ENCODE measurements around the gene PIEZO1.

PIEZO1 gene

DNA sequence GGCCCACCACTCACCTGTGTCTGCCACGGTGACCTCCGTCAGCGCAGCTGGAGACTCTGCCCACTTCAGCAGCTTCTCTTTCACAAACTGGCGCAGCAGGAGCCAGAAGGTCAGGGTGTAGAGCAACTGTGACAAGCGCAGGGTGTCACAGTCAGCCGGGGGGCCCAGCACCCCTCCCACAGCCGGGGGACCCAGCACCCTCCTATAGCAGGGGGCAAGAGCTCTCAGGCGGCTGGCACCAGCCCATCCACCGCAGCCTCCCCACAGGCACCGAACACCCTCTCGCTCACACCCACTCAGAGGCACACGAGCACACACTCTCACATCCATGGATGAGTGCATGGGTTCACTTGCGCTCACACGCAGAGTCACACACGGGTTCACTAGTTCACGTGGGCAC, 49.9 kb downstream of the PIEZO1 start:
- Mint-ChIP-seq H3K9me3 (no peaks in the 10 kb centered on the region), H3K27ac (no peak overlapping the region), H3K27me3 (no peaks in the 10 kb centered on the region), H3K4me3 (no peak overlapping the region), H3K36me3 (ENCODE audit: low read depth) (peaks cover 100% of the 10 kb centered on the region), H3K4me1 (ENCODE audit: low read depth) (peaks cover 5% of the 10 kb centered on the region)
- intact Hi-C loops (cut with micrococcal nuclease) = loop anchor here (5.0 kb wide), 1 partner anchor 432 kb away; no protein-coding TSS in a partner anchor

DNA sequence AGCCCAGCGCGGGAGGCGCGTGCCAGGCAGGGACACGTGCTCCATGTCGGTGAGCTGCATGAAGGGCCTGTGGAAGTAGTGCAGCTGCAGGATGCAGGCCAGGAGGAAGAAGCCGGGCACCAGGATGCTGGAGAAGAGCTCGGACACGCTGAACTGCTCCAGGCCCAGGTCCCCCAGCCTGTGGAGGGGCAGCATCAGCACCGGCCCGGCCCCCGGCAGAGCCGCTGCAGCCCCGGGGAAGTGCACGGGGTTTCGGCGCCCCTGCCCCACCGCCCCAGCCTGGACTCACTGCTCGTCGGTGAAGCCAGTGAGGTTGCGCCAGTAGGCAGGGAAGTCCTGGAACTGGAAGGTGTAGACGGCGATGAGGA, 50.7 kb downstream of the PIEZO1 start:
- Mint-ChIP-seq H3K27ac (no peak overlapping the region), H3K27me3 (no peaks in the 10 kb centered on the region), H3K4me3 (no peak overlapping the region)

GRCh38 chr16:88733630-88734360, 51.2 kb downstream of the PIEZO1 start:
- no peak overlapping the region for H3K27ac Mint-ChIP-seq
- no peaks in the 10 kb centered on the region for H3K27me3 Mint-ChIP-seq
- H3K36me3 Mint-ChIP-seq (ENCODE audit: low read depth) = peaks cover 94% of the 10 kb centered on the region
- intact Hi-C loops (cut with micrococcal nuclease) = no loop called here
- no peak overlapping the region for H3K4me3 Mint-ChIP-seq
- no peaks in the 10 kb centered on the region for H3K9me3 Mint-ChIP-seq
- H3K4me1 Mint-ChIP-seq (ENCODE audit: low read depth) = peaks cover 4% of the 10 kb centered on the region

More for the DNA sequence above, 50.7 kb downstream of the PIEZO1 start:
- intact Hi-C loops (cut with micrococcal nuclease) = no loop called here
- no peaks in the 10 kb centered on the region for H3K9me3 Mint-ChIP-seq
- peaks cover 5% of the 10 kb centered on the region for H3K4me1 Mint-ChIP-seq (ENCODE audit: low read depth)
- peaks cover 99% of the 10 kb centered on the region for H3K36me3 Mint-ChIP-seq (ENCODE audit: low read depth)

DNA sequence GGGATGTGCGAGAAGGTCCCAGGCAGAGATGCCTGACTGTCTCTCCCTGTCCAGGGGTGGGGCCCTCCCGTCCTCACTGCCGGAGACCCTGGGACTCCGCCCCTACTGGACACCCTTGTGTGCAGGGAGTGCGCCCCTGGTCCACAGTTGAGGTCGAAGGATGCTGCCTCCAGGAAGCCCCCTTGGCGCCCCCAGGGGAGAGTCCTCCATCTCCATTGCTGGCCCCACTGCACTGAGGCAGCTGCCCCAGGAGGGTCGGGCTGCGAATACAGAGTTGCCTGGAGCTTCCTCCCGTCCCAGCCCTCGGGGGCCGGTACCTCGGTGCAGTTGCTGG, 52.1 kb downstream of the PIEZO1 start:
- no peaks in the 10 kb centered on the region for H3K27me3 Mint-ChIP-seq
- H3K4me3 Mint-ChIP-seq = no peak overlapping the region
- intact Hi-C loops (cut with micrococcal nuclease) = no loop called here
- H3K4me1 Mint-ChIP-seq (ENCODE audit: low read depth) = no peaks in the 10 kb centered on the region
- no peak overlapping the region for H3K27ac Mint-ChIP-seq
- H3K36me3 Mint-ChIP-seq (ENCODE audit: low read depth) = peaks cover 88% of the 10 kb centered on the region
- H3K9me3 Mint-ChIP-seq = no peaks in the 10 kb centered on the region

DNA sequence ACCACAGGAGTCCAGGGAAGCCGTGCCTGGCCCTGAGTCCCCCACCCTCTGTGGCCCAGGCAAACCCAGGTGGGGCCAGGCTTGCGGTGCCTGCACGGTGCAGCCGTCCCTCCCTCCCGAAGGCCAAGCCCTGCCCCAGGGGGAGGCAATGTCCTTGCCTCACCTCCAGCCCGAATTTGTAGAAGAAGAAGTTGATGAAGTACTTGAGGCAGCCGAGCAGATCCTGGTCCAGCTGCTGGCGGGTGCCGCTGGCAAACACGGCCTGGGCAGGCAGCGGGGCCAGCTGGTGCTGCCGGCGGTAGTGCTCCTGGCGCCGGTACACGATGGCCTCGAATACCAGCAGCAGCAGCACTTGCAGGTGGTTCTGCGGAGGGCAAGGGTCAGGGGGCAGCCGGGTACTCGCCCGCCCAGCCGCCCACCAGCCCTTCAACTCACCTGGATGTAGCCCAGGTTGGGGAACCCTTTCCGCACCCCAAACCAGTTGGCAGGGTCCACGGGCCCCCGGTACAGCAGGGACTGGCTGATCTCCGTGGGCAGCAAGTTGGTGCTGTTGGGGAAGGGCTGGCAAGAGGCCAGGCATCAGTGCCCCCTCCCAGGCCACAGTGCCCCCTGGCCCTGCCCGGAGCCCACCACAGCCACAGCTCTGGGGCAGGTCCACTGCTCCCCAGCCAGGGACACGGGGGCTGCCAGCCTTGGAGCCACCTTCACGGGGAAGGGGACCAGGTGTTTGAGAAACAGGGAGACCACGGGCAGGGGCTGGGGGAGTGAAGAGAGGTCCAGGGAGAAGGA, 52.7 kb downstream of the PIEZO1 start:
- Mint-ChIP-seq H3K4me3 (no peak overlapping the region), H3K36me3 (ENCODE audit: low read depth) (peaks cover 88% of the 10 kb centered on the region), H3K4me1 (ENCODE audit: low read depth) (no peaks in the 10 kb centered on the region), H3K9me3 (no peaks in the 10 kb centered on the region), H3K27me3 (no peaks in the 10 kb centered on the region), H3K27ac (no peak overlapping the region)
- intact Hi-C loops (cut with micrococcal nuclease) = no loop called here

DNA sequence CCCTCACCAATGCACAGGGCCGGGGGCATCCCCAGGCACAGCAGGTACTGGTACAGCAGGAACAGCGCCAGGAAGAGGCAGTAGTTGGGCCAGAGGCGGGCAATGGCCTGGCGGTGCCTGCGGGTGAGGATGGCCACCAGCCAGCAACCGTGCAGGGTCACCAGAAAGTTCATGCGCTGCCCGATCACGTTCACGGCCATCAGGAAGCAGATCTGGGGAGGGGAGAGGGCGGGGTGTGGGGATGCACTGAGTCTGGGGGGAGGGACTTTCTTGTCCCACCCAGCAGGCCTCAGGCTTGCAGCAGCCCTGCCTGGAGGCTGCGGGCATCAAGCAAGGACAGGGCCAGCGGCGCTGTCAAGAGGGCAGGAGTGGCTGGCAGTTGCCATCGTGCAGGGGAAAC, 53.3 kb downstream of the PIEZO1 start:
- Mint-ChIP-seq H3K27me3 (no peaks in the 10 kb centered on the region), H3K4me1 (ENCODE audit: low read depth) (no peaks in the 10 kb centered on the region), H3K36me3 (ENCODE audit: low read depth) (peaks cover 88% of the 10 kb centered on the region), H3K27ac (no peak overlapping the region), H3K4me3 (no peak overlapping the region), H3K9me3 (no peaks in the 10 kb centered on the region)
- intact Hi-C loops (cut with micrococcal nuclease) = no loop called here

- H3K27ac Mint-ChIP-seq = no peak overlapping the region
- H3K4me3 Mint-ChIP-seq = no peak overlapping the region
These were observed 54.1 kb downstream of the PIEZO1 start for GRCh38 chr16:88730632-88731607.

GRCh38 chr16:88727871-88728270, 57.1 kb downstream of the PIEZO1 start:
- Mint-ChIP-seq H3K27me3 (no peaks in the 10 kb centered on the region), H3K4me1 (ENCODE audit: low read depth) (no peaks in the 10 kb centered on the region), H3K27ac (no peak overlapping the region), H3K36me3 (ENCODE audit: low read depth) (peaks cover 88% of the 10 kb centered on the region), H3K4me3 (no peak overlapping the region), H3K9me3 (no peaks in the 10 kb centered on the region)
- intact Hi-C loops (cut with micrococcal nuclease) = no loop called here

More at GRCh38 chr16:88730632-88731607, 54.1 kb downstream of the PIEZO1 start:
- Mint-ChIP-seq H3K9me3 (no peaks in the 10 kb centered on the region), H3K27me3 (no peaks in the 10 kb centered on the region), H3K36me3 (ENCODE audit: low read depth) (peaks cover 88% of the 10 kb centered on the region), H3K4me1 (ENCODE audit: low read depth) (no peaks in the 10 kb centered on the region)
- intact Hi-C loops (cut with micrococcal nuclease) = no loop called here

DNA sequence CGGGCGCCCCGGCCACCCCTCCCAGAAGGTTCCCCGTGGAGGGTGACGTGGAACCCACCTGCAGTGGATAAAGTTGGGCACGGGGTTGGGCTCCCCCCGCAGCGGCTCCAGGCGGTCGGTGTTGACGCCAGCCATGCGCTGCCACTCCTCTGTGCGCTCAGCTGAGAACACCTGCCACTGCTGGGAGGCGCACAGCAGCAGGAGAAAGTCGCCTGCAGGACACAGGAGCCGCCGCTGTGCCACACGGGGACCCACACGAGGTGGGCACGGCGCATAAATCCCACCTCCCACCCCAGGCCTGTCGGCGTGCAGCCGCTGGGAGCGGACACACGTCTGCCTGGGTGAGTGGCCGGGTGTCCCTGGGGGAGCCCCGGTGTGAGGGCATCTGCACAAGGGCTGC, 58.0 kb downstream of the PIEZO1 start:
- Mint-ChIP-seq H3K27me3 (no peaks in the 10 kb centered on the region), H3K9me3 (no peaks in the 10 kb centered on the region), H3K4me1 (ENCODE audit: low read depth) (no peaks in the 10 kb centered on the region), H3K4me3 (no peak overlapping the region), H3K27ac (no peak overlapping the region), H3K36me3 (ENCODE audit: low read depth) (peaks cover 88% of the 10 kb centered on the region)
- intact Hi-C loops (cut with micrococcal nuclease) = no loop called here

GRCh38 chr16:88726408-88726749, 58.6 kb downstream of the PIEZO1 start:
- Mint-ChIP-seq H3K9me3 (no peaks in the 10 kb centered on the region), H3K4me1 (ENCODE audit: low read depth) (no peaks in the 10 kb centered on the region), H3K27ac (no peak overlapping the region), H3K27me3 (no peaks in the 10 kb centered on the region), H3K36me3 (ENCODE audit: low read depth) (peaks cover 88% of the 10 kb centered on the region), H3K4me3 (no peak overlapping the region)
- intact Hi-C loops (cut with micrococcal nuclease) = no loop called here

DNA sequence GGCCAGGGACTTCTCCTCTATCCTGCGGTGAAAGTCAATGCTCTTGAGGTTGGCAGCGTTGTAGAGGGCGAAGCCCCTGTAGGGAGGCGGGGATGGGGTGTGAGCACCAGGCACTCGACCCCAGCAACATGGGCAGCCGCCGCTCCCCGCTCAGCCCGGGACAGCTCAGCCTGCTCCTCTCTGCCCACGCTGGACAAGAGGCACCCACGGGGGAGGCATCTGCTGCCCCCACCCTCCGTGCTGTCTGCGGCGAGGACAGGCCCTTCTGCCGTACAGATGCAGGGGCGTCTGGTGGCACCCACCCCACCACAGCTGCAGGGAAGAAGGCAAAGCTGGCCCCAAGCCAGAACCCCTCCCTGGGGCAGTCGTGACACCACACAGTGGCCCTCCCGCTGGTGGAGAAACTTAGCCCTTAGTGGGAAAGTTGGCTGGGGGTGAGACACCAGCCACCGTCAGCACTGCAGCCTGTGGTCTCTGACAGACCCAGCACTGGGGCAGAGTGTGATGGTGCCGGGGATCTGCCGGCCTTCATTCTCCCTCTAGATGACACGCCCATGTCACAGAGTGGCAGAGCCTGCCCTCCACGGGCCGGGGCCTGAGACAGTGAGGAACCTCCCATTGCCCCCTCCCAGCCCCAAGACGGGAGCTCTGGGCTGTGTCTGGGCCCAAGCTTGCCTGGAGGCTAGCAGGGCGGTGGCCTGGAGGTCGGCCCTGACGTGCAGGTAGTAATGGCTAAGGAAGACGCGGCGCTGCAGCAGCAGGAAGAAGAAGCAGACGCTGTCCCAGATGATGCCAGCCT, 59.2 kb downstream of the PIEZO1 start:
- intact Hi-C loops (cut with micrococcal nuclease) = no loop called here
- no peaks in the 10 kb centered on the region for H3K9me3 Mint-ChIP-seq
- H3K4me1 Mint-ChIP-seq (ENCODE audit: low read depth) = peaks cover under 1% of the 10 kb centered on the region
- no peak overlapping the region for H3K27ac Mint-ChIP-seq
- peaks cover 88% of the 10 kb centered on the region for H3K36me3 Mint-ChIP-seq (ENCODE audit: low read depth)
- H3K27me3 Mint-ChIP-seq = no peaks in the 10 kb centered on the region
- H3K4me3 Mint-ChIP-seq = no peak overlapping the region

- Mint-ChIP-seq H3K36me3 (ENCODE audit: low read depth) (peaks cover 88% of the 10 kb centered on the region), H3K27me3 (no peaks in the 10 kb centered on the region), H3K4me1 (ENCODE audit: low read depth) (peaks cover 8% of the 10 kb centered on the region), H3K27ac (no peak overlapping the region), H3K4me3 (no peak overlapping the region), H3K9me3 (no peaks in the 10 kb centered on the region)
- intact Hi-C loops (cut with micrococcal nuclease) = no loop called here
These were observed 60.0 kb downstream of the PIEZO1 start for GRCh38 chr16:88724855-88725555.

- intact Hi-C loops (cut with micrococcal nuclease) = no loop called here
These were observed 61.1 kb downstream of the PIEZO1 start for GRCh38 chr16:88723911-88724310.

More at GRCh38 chr16:88723911-88724310, 61.1 kb downstream of the PIEZO1 start:
- H3K9me3 Mint-ChIP-seq = no peaks in the 10 kb centered on the region
- H3K27me3 Mint-ChIP-seq = no peaks in the 10 kb centered on the region
- no peak overlapping the region for H3K27ac Mint-ChIP-seq
- no peak overlapping the region for H3K4me3 Mint-ChIP-seq
- peaks cover 93% of the 10 kb centered on the region for H3K36me3 Mint-ChIP-seq (ENCODE audit: low read depth)
- peaks cover 17% of the 10 kb centered on the region for H3K4me1 Mint-ChIP-seq (ENCODE audit: low read depth)

Data from dendritic cell treated with granulocyte-macrophage colony-stimulating factor and Interleukin-4, amounts not matched to agents 40 ng/mL and 50 ng/mL, for 4 days (primary cell).